Motor neuron (in vitro differentiated cells): ENCODE data around the gene ZNF12. TPM values are rescaled to one million over a fixed set of nuclear protein-coding genes. Genes with fewer than 3 reads are reported as not detected.
A peak's percentile ranks its signal among the peaks of the same experiment; 100 is the strongest.
"Not testable (repeated sequence)": the region's sequence is repeated elsewhere in the genome, so short reads cannot be mapped to it uniquely, and the experiment has no call there.

Experiments
- ATAC-seq, 8 experiments: fragments of 200-7000 bp; cut with Tn5 transposase; replicated peaks in 6 of 8; 2 replicates each; pipeline ENCODE4 v1.8.0; 2021; ENCODE audit warnings: mild to moderate bottlenecking in 8 of 8, moderate library complexity in 8 of 8
- H3K27ac ChIP-seq, 2 donors: fragments of 250-450 bp; sonication (Bioruptor Pico); 2 replicates each; pipeline ENCODE4 v1.9.0; 2021; ENCODE audit warnings: antibody characterized with exemption in 2 of 2, mild to moderate bottlenecking in 2 of 2, moderate library complexity in 1 of 2
- H3K4me1 ChIP-seq, 2 donors: fragments of 250-450 bp; sonication (Bioruptor Pico); replicated peaks in 1 of 2; 2 replicates each; pipeline ENCODE4 v1.6.1; 2021; ENCODE audit warnings: antibody characterized with exemption in 2 of 2, mild to moderate bottlenecking in 2 of 2, moderate library complexity in 1 of 2
- H3K4me3 ChIP-seq, 5 donors: fragments of 250-450 bp; sonication (Bioruptor Pico); 2 replicates each; pipeline ENCODE4 v1.9.0; 2021; ENCODE audit warnings: antibody characterized with exemption in 5 of 5, mild to moderate bottlenecking in 5 of 5, moderate library complexity in 4 of 5
- WGBS, 10 experiments: fragments of 450-650 bp; shearing (Covaris generic); methylation state at CpG; one replicate each; pipeline ENCODE4 v1.0.0; 2022; 5-methylcytosine and 5-hydroxymethylcytosine counted together
- in situ Hi-C, 9 experiments: fragments of 400-800 bp; cut with MboI; loops; one replicate each; pipeline ENCODE4 v1.15.0; 2021; ENCODE audit warnings: low sequenced_read_pairs in 9 of 9, low pct_unique_long_range_greater_than_20kb in 2 of 9; ENCODE audit not compliant: unreplicated experiment in 9 of 9
- total RNA-seq, 8 experiments: library from RNA; unstranded; fragments of 300-600 nt; gene quantifications; 2 replicates each; pipeline versions ENCODE4 v1.2.3 to v1.2.4, GENCODE V29; 2022

ZNF12 gene
- total RNA-seq, result 10 to 100 TPM; 12.5 to 31.7 (median 24.1) TPM

- H3K4me1 ChIP-seq, result peaks cover 4 to 12% of the 10 kb centered on the region in 2 donors
- WGBS, 10 experiments, result 2 to 56% (median 16%) methylated on average over 2 to 15 of the region's 65 CpGs
Observed at GRCh38 chr7:6706666-6707407, at the start of gene ZNF12. TSS of gene ZNF12 (minus strand) at chr7:6706947. CDS start at chr7:6705173, 1,774 bp downstream.

GRCh38 chr7:6753964-6754363, 47.2 kb upstream of the ZNF12 start, which contains the start of gene RSPH10B2:
TSS of gene RSPH10B2 (plus strand) at chr7:6754103. CDS start at chr7:6757678, 3,575 bp downstream.
- WGBS, 10 experiments, result no CpG with 5 or more reads among the region's 38 CpGs
- H3K27ac ChIP-seq, H3K4me3 ChIP-seq, H3K4me1 ChIP-seq, in situ Hi-C loops: not testable (repeated sequence)
- peak; percentile 67 to 96 (median 92) for ATAC-seq

More at GRCh38 chr7:6706666-6707407, at the start of gene ZNF12:
- in situ Hi-C loops, result no loop called here
- peak within 1 kb of the TSS; percentile 89 to 96 for H3K27ac ChIP-seq
- ATAC-seq, result peak; percentile 90 to 96 (median 94)
- H3K4me3 ChIP-seq, result peak within 1 kb of the TSS; percentile 62 to 98 (median 92)

GRCh38 chr7:6750173-6750572, 43.4 kb upstream of the ZNF12 start:
- H3K27ac ChIP-seq, ATAC-seq, H3K4me1 ChIP-seq, in situ Hi-C loops, H3K4me3 ChIP-seq: not testable (repeated sequence)
- WGBS, 10 experiments, result no CpG with 5 or more reads among the region's 6 CpGs

GRCh38 chr7:6749335-6749734, 42.6 kb upstream of the ZNF12 start:
- WGBS, 10 experiments, result no CpG with 5 or more reads among the region's 12 CpGs
- H3K4me3 ChIP-seq, in situ Hi-C loops, H3K4me1 ChIP-seq, H3K27ac ChIP-seq, ATAC-seq: not testable (repeated sequence)

- in situ Hi-C loops, H3K4me1 ChIP-seq, H3K27ac ChIP-seq, ATAC-seq, H3K4me3 ChIP-seq: not testable (repeated sequence)
- 100% methylated on average over 1 of the region's 12 CpGs; no CpG with 5 or more reads in 7 of the 10 experiments for WGBS, 10 experiments
Observed at GRCh38 chr7:6744410-6745100, 37.8 kb upstream of the ZNF12 start.

GRCh38 chr7:6738415-6738814, 31.7 kb upstream of the ZNF12 start:
- no CpG with 5 or more reads among the region's 11 CpGs for WGBS, 10 experiments
- ATAC-seq, H3K27ac ChIP-seq, H3K4me1 ChIP-seq, H3K4me3 ChIP-seq, in situ Hi-C loops: not testable (repeated sequence)

GRCh38 chr7:6730343-6730633, 23.5 kb upstream of the ZNF12 start:
- ATAC-seq, result peak in 1 of 8 experiments; percentile 37
- peak overlapping the region; percentile 74 to 86 for H3K27ac ChIP-seq
- peak overlapping the region; percentile 70 to 98 (median 87) for H3K4me3 ChIP-seq
- H3K4me1 ChIP-seq, result peaks cover 4 to 7% of the 10 kb centered on the region in 2 donors
- WGBS, 10 experiments, result no CpG with 5 or more reads among the region's 18 CpGs
- in situ Hi-C loops, result no loop called here

- ATAC-seq, result peak; percentile 96 to 99 (median 98)
- Histone ChIP-seq H3K4me1 (peaks cover 4 to 7% of the 10 kb centered on the region in 2 donors), H3K27ac (peak overlapping the region; percentile 74 to 86), H3K4me3 (peak overlapping the region; percentile 70 to 98 (median 87))
- in situ Hi-C loops, result no loop called here
- 0% methylated on average over 2 of the region's 66 CpGs; no CpG with 5 or more reads in 9 of the 10 experiments for WGBS, 10 experiments
Observed at GRCh38 chr7:6729492-6730342, 23.0 kb upstream of the ZNF12 start.

GRCh38 chr7:6728893-6729491, 22.2 kb upstream of the ZNF12 start:
- peak overlapping the region; percentile 70 to 98 (median 87) for H3K4me3 ChIP-seq
- H3K4me1 ChIP-seq, result not testable (repeated sequence)
- WGBS, 10 experiments, result 0 to 88% (median 76%) methylated on average over 1 to 20 of the region's 29 CpGs; no CpG with 5 or more reads in 4 of the 10 experiments

GRCh38 chr7:6727663-6728062, 20.9 kb upstream of the ZNF12 start:
- in situ Hi-C loops, result no loop called here
- no peak for ATAC-seq
- 47 to 96% (median 61%) methylated on average over 1 to 3 of the region's 3 CpGs; no CpG with 5 or more reads in 2 of the 10 experiments for WGBS, 10 experiments
- Histone ChIP-seq H3K4me3 (no peak overlapping the region), H3K4me1 (peaks cover 4 to 7% of the 10 kb centered on the region in 2 donors), H3K27ac (no peak overlapping the region)

More at GRCh38 chr7:6728893-6729491, 22.2 kb upstream of the ZNF12 start:
- in situ Hi-C loops, ATAC-seq: not testable (repeated sequence)
- peak overlapping the region; percentile 74 to 86 for H3K27ac ChIP-seq

- H3K4me1 ChIP-seq, H3K4me3 ChIP-seq, ATAC-seq, H3K27ac ChIP-seq, in situ Hi-C loops: not testable (repeated sequence)
- 71 to 100% (median 88%) methylated on average over 1 to 4 of the region's 5 CpGs; no CpG with 5 or more reads in 5 of the 10 experiments for WGBS, 10 experiments
Observed at GRCh38 chr7:6726341-6726740, 19.6 kb upstream of the ZNF12 start.

GRCh38 chr7:6725003-6725402, 18.3 kb upstream of the ZNF12 start:
- ATAC-seq, result no peak
- no peak overlapping the region for H3K27ac ChIP-seq
- in situ Hi-C loops, result no loop called here
- no peak overlapping the region for H3K4me3 ChIP-seq
- WGBS, 10 experiments, result 70 to 100% (median 87%) methylated on average over 2 to 8 of the region's 10 CpGs; no CpG with 5 or more reads in 2 of the 10 experiments
- peaks cover 4% of the 10 kb centered on the region in 2 donors for H3K4me1 ChIP-seq
